ENCODE data around the gene MS4A14.

DNA sequence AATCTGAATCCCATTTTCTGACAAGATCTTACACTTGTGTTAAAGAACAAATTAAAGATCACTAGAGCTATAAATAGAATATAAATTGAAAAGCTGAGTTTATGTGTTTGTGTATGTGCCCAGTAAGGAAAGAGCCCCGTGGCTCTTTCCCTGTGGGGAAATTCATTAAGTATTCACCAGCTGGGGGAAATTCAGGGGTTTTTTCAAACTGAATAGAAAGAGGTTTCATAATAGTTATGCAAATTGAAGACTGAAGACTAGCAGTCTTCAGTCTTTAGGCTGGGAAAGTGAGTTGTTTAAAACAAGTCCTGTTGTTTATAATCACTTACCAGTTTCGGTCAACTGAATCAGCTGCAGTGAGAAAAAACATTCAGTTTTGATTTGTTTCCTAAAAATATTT lies 29.2 kb upstream of the MS4A14 start:
- TF ChIP-seq, protein P1, sequence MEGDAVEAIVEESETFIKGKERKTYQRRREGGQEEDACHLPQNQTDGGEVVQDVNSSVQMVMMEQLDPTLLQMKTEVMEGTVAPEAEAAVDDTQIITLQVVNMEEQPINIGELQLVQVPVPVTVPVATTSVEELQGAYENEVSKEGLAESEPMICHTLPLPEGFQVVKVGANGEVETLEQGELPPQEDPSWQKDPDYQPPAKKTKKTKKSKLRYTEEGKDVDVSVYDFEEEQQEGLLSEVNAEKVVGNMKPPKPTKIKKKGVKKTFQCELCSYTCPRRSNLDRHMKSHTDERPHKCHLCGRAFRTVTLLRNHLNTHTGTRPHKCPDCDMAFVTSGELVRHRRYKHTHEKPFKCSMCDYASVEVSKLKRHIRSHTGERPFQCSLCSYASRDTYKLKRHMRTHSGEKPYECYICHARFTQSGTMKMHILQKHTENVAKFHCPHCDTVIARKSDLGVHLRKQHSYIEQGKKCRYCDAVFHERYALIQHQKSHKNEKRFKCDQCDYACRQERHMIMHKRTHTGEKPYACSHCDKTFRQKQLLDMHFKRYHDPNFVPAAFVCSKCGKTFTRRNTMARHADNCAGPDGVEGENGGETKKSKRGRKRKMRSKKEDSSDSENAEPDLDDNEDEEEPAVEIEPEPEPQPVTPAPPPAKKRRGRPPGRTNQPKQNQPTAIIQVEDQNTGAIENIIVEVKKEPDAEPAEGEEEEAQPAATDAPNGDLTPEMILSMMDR (IDR thresholded peaks at IDR 0.05), result no peak
- TF ChIP-seq, protein P2, sequence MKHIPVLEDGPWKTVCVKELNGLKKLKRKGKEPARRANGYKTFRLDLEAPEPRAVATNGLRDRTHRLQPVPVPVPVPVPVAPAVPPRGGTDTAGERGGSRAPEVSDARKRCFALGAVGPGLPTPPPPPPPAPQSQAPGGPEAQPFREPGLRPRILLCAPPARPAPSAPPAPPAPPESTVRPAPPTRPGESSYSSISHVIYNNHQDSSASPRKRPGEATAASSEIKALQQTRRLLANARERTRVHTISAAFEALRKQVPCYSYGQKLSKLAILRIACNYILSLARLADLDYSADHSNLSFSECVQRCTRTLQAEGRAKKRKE (CRISPR knock-in tag; IDR thresholded peaks at IDR 0.05; ENCODE audit: low read depth), result no peak
- TF ChIP-seq JUN (IDR thresholded peaks at IDR 0.05) (no peak), RAD21 (conservative IDR thresholded peaks at IDR 0.05 in 1 of 2, IDR thresholded peaks at IDR 0.05 in 1 of 2) (no peak), EP300 (IDR thresholded peaks at IDR 0.05) (no peak), MYC (IDR thresholded peaks at IDR 0.05; ENCODE audit: borderline replicate concordance, low read length) (no peak), JUNB (IDR thresholded peaks at IDR 0.05) (no peak), POLR2AphosphoS2 (conservative IDR thresholded peaks at IDR 0.05; ENCODE audit: low read length) (no peak), FOSL2 (IDR thresholded peaks at IDR 0.05) (no peak), FOSL2 (CRISPR knock-in tag; IDR thresholded peaks at IDR 0.05) (no peak), RCOR1 (IDR thresholded peaks at IDR 0.05; ENCODE audit: low read depth, low read length) (no peak), POLR2A (IDR thresholded peaks at IDR 0.05; ENCODE audit: low read length) (no peak), HMGXB4 (CRISPR knock-in tag; IDR thresholded peaks at IDR 0.05; ENCODE audit: borderline replicate concordance) (no peak)

Data from A549 (cell line).